Kidney epithelial cell (primary cell): ENCODE measurements around the gene MIX23. TPM values are rescaled to one million over a fixed set of nuclear protein-coding genes. Genes with fewer than 3 reads are reported as not detected.
A peak's percentile ranks its signal among the peaks of the same experiment; 100 is the strongest.

Source experiments
- DNase-seq: peaks from one replicate; pipeline ENCODE4 v3.0.0-alpha.2; 2010; ENCODE audit warnings: low read depth
- H3K27me3 ChIP-seq: 2 replicates; pipeline ENCODE4 v1.6.0; 2011; ENCODE audit warnings: low read length; ENCODE audit not compliant: control insufficient read depth, insufficient read depth
- H3K36me3 ChIP-seq: 2 replicates; pipeline ENCODE4 v1.5.1; 2011; ENCODE audit warnings: low read length; ENCODE audit not compliant: control insufficient read depth, insufficient read depth
- H3K4me3 ChIP-seq: 2 replicates; pipeline ENCODE4 v1.5.1; 2011; ENCODE audit warnings: low read depth, mild to moderate bottlenecking, control low read depth, low read length
- CTCF ChIP-seq: IDR thresholded peaks from 2 replicates; pipeline ENCODE4 v1.5.1; 2011; ENCODE audit warnings: mild to moderate bottlenecking, moderate library complexity, low read length, control low read depth, inconsistent platforms; ENCODE audit not compliant: insufficient read depth, poor library complexity, severe bottlenecking
- total RNA-seq: library from RNA; depleted of rRNA; stranded (reverse); fragments of >200 nt; gene quantifications from 2 replicates; pipeline ENCODE4 v1.2.3, GENCODE V29; 2015

Gene MIX23
- total RNA-seq, 1 donor from 2014 or later, result 24.8 TPM

GRCh38 chr3:122355612-122356011, 27.4 kb downstream of the MIX23 start:
- DNase-seq, result no peak
- Histone ChIP-seq H3K27me3 (no peaks in the 10 kb centered on the region), H3K36me3 (no peaks in the 10 kb centered on the region), H3K4me3 (no peak overlapping the region)
- TF ChIP-seq CTCF, result no peak

DNA sequence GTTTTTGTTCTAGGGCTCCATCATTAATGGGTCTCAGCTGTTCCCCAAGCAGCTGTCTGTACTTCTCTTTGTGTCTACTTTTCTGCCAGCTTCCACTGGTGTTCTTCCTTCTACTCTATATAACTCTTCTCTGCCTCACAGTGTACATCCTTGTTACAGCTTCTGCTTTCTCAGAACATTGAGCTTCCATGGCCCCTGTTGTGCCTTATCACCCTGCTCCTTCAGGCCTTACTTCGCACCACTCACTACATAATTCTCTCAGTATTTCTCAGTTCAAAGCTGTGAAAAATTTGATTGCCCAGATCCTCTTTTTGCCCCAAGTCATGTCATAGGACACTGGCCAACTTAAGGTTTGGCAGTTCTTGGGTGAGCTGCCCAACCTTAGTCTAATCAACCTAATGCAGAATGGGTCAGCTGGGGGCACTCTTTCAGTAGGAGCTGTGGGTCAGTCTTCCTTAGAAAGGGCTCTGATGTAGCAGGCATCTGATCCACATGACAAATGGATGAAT, 29.1 kb downstream of the MIX23 start:
- Histone ChIP-seq H3K27me3 (no peaks in the 10 kb centered on the region), H3K36me3 (no peaks in the 10 kb centered on the region), H3K4me3 (no peak overlapping the region)
- TF ChIP-seq CTCF, result no peak
- no peak for DNase-seq

- DNase-seq, result no peak
- no peak overlapping the region for H3K4me3 ChIP-seq
Measured at GRCh38 chr3:122353215-122353614, 29.8 kb downstream of the MIX23 start.

DNA sequence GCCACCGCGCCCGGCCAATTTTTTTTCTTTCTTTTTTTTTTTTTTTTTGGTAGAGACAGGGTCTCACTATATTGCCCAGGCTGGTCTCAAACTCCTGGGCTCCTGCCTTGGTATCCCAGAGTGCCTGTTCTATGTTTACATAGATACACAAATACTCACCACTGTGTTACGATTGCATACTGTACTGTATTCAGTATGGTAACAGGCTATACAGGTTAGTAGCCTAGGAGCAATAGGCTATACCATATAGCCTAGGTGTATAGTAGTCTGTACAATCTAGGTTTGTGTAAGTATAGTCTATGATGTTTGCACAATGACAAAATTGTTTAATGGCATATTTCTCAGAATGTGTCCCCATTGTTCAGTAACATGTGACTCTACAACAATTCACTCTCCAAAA, 31.4 kb downstream of the MIX23 start:
- no peaks in the 10 kb centered on the region for H3K27me3 ChIP-seq
- no peak overlapping the region for H3K4me3 ChIP-seq
- no peak for TF ChIP-seq CTCF
- no peaks in the 10 kb centered on the region for H3K36me3 ChIP-seq
- no peak for DNase-seq

More at GRCh38 chr3:122353215-122353614, 29.8 kb downstream of the MIX23 start:
- Histone ChIP-seq H3K27me3 (no peaks in the 10 kb centered on the region), H3K36me3 (no peaks in the 10 kb centered on the region)
- no peak for TF ChIP-seq CTCF

- H3K27me3 ChIP-seq, result no peaks in the 10 kb centered on the region
- peak; percentile 9 for DNase-seq
- no peaks in the 10 kb centered on the region for H3K36me3 ChIP-seq
- no peak overlapping the region for H3K4me3 ChIP-seq
- no peak for TF ChIP-seq CTCF
Measured at GRCh38 chr3:122350814-122351418, 32.1 kb downstream of the MIX23 start.

DNA sequence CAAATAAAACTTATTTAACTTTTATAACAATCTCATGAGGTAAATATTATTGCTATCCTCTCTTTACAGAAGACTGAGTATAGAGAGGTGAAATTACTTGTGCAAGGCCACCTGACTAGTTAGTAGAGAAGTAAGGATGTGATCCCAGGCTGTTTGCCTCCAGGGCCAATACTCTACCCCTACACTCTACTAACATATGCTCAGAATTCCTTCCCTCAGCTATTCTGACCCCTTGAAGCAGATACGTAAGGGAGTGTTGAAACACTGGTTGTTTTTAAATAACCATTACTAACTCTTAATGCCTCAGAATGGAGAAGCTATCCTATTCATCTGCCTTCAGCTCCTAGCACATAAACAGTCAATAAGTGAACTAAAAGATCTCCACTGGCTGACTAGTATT, 33.9 kb downstream of the MIX23 start:
- Histone ChIP-seq H3K4me3 (no peak overlapping the region), H3K36me3 (no peaks in the 10 kb centered on the region), H3K27me3 (no peaks in the 10 kb centered on the region)
- no peak for DNase-seq
- no peak for TF ChIP-seq CTCF
